Heart left ventricle (tissue), 13 donors: Measurements from ENCODE around the gene SLC5A10.
"Not testable (repeated sequence)": the region's sequence is repeated elsewhere in the genome, so short reads cannot be mapped to it uniquely, and the experiment has no call there.

Experiments used
- CTCF ChIP-seq, 12 donors: fragments of 200-600 bp; sonication (generic) in 4 of 12; IDR thresholded peaks; one replicate each; pipeline versions ENCODE4 v1.5.0 to v1.8.0; 2018 to 2022; ENCODE audit warnings: antibody characterized with exemption in 12 of 12, mild to moderate bottlenecking in 5 of 12
- POLR2A ChIP-seq, 2 donors: fragments of 450-650 bp; IDR thresholded peaks; one replicate each; pipeline ENCODE4 v1.6.1; 2017; ENCODE audit warnings: antibody characterized with exemption in 2 of 2, mild to moderate bottlenecking in 2 of 2, moderate library complexity in 2 of 2
- donor health status: ischemic (EF 13 %, LVEDD 7.1; RV severe dilation, severe dysfunction).
- donor health status: DM: no; HTN: yes; CAD: no.
- donor health status: DM: no; HTN: no; CAD: no.
- donor health status: ischemic (EF 25% LVEDD 6.9; RV normal size, moderate dysfunction).
- donor health status: ischemic (EF 25% LVEDD 5.7; RV mildly dilated, moderate dysfunction).
- donor health status: ischemic (EF 35%, LVEDD 5.7; RV mildly dilated, moderate dysfunction).
- donor health status: nonischemic (EF 11% LVEDD 7.7; RV severe dilation, severe dysfunction).
- donor health status: DM: yes; HTN: yes; CAD: no.
- donor health status: PGD.
- donor health status: ischemic (EF 29% LVEDD 5.4; RV normal size, mild dysfunction).
- donor health status: nonischemic (EF 23%, LVEDD 6.1; RV moderate dilation, normal function).

- TF ChIP-seq CTCF, POLR2A (IDR thresholded peaks at IDR 0.05): not testable (repeated sequence)
Observed at GRCh38 chr17:19036186-19036585, 84.2 kb downstream of the SLC5A10 start.
